ENCODE measurements around the gene CASP6. TPM values are rescaled to one million over a fixed set of nuclear protein-coding genes. Genes with fewer than 3 reads are reported as not detected.

CASP6 gene
- 10 to 100 TPM; 11.4 to 20.3 (median 17.1) TPM for polyA plus RNA-seq (ENCODE audit: insufficient read length in 10 of 10)
- long read RNA-seq, donor 1, transcript CASP6-201 (7 exons, 1,548 nt): major isoform, 6 of 6 reads
- long read RNA-seq, donor 1, partial matches to known transcripts: 0 of 6 reads
- long read RNA-seq, donor 1, other reads (novel, unspliced or antisense): 0 of 6 reads
- long read RNA-seq, donor 2, partial matches to known transcripts: 0 of 5 reads
- long read RNA-seq, donor 2, other reads (novel, unspliced or antisense): 0 of 5 reads
- long read RNA-seq, donor 3: 0 reads
- long read RNA-seq, donor 4, partial matches to known transcripts: 0 of 3 reads
- long read RNA-seq, donor 4, other reads (novel, unspliced or antisense): 0 of 3 reads
- long read RNA-seq, donor 5, transcript CASP6-201 (7 exons, 1,548 nt): major isoform, 7 of 8 reads
- long read RNA-seq, donor 5, partial matches to known transcripts: 0 of 8 reads
- long read RNA-seq, donor 5, other reads (novel, unspliced or antisense): 0 of 8 reads
- long read RNA-seq, donor 6, transcript CASP6-201 (7 exons, 1,548 nt): major isoform, 5 of 5 reads
- long read RNA-seq, donor 6, partial matches to known transcripts: 0 of 5 reads
- long read RNA-seq, donor 6, other reads (novel, unspliced or antisense): 0 of 5 reads
- long read RNA-seq, donor 7, transcript CASP6-201 (7 exons, 1,548 nt): major isoform, 6 of 6 reads
- long read RNA-seq, donor 7, partial matches to known transcripts: 0 of 6 reads
- long read RNA-seq, donor 7, other reads (novel, unspliced or antisense): 0 of 6 reads
- long read RNA-seq, donor 8, partial matches to known transcripts: 0 of 2 reads
- long read RNA-seq, donor 8, other reads (novel, unspliced or antisense): 0 of 2 reads
- long read RNA-seq, donor 9: 0 reads

DNA sequence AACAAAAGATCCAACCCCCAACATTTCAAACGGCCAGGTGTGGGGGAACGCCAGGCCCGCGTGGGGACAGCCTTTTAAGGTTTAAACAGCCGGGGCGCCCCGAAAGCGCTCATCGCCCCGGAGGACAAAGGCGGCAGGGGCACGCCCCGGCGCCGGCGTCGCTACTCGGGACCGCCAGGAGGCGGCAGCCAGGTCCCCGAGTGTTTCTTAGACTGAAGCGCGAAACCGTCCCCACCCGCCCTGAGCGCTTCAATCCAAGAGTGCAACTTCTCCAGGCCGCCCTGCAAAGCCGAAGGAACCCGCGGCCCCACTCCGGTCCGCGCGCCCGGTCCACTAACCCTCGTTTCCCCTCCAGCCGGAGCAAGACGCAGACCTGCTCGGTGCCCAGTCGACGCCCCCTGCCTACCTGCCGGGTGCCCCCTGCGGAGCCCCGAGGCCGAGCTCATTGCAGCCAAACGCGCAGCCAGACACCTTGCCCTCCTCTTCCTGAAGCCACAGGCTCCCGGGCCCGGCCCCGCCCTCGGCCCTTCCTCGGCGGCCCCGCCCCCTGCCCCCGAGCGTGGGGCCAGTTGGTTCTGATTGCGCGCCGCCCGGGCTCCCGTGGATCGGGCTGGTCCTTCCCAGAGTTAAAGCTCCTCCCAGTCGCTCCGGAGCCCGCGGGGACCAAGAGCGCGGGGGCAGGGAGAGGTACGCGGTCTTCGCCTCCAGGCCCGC, at the start of gene CASP6:
CASP6 (minus strand) TSS at position 496 of the 714 bp plus-strand sequence; CDS start at position 446, 50 bp downstream.
- peak; percentile 62 to 92 (median 82) for DNase-seq

DNA sequence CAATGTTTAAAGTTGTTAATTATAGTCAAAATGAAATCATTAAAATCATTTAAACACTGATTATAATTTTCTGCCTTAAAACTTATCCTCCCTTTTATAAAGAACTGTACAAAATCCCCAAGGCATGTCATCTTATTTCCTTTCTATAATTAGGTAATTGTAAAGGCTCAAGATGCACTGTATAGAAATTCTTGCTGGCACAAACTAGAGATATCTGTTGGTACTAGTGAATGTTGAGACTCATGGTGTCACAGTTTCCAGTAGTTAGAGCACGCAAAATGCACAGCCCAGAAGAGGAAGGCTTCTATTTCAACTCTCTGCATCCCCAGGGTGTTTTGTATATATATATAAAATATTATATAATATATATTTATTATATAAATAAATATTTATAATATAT, 49.3 kb upstream of the CASP6 start:
- no peak for DNase-seq

DNA sequence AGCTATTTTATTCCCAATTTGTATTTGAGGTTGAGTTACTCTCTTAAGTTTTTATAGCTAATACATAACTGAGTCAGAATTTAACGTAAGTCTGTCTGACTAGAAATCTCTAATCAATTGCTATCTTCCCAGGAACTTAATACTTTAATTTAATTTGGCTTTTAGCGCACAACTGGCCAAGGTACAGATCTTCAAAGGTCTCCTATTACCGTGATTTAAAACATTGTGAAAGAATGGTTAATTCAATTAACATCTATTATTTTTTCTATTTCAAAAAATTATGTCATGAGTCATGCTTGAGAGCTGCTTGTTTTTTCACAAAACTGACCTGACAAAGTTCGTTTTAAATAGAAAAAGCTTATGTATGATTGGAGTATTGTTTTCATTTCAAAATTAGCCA, 48.6 kb upstream of the CASP6 start:
- no peak for DNase-seq

- DNase-seq: no peak
Observed at GRCh38 chr4:109750652-109751244, 47.5 kb upstream of the CASP6 start.

DNA sequence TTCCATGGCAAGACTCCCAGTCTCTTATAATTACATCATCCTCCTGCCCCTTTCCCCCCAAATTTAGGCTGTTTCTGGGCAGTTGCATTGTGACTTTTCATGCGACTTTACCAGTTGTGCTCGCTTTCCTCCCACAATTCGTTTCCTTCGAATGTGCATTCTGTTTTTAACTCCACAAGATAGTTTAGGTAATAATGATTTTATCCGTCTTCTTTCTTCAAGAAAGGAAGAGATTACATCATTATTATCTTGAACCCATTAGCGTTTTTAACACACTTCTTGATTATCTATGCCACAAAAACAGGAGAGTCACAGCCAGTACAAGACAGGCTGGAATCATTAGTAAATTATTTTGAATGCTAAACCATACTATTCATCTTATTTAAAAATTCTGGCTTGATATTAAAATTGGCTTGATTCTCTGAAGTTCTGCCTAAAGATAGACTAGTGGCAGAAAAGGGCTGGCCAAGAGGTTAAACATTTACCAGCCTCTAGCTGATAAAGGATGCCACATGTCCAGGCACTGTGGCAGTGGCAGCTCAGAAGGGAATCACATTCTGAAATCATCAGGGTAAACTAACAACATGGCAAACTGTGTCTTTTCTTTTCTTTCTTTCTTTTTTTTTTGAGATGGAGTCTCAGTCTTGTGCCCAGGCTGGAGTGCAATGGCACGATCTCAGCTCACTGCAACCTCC, 46.3 kb upstream of the CASP6 start:
- no peak for DNase-seq

GRCh38 chr4:109748114-109748513, 44.9 kb upstream of the CASP6 start:
- no peak for DNase-seq

DNA sequence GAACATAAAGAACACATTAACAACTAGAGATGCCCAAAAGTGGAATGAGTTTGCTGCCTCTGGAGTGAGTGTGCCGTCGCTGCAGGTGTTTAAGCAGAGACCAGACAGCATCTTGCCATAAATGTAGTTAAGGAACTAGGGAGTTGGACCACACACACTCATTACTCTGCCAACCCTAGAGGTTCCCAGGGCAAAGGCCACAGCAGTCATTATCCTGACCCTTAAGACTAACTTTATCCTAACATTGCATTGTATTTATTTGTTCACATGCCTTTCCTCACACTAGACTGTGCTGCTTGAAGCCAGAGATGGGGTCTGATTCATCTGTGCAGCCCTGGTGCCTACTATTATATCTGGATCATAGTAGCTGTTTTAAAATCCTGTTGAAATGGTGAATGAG, 43.5 kb upstream of the CASP6 start:
- DNase-seq: no peak

DNA sequence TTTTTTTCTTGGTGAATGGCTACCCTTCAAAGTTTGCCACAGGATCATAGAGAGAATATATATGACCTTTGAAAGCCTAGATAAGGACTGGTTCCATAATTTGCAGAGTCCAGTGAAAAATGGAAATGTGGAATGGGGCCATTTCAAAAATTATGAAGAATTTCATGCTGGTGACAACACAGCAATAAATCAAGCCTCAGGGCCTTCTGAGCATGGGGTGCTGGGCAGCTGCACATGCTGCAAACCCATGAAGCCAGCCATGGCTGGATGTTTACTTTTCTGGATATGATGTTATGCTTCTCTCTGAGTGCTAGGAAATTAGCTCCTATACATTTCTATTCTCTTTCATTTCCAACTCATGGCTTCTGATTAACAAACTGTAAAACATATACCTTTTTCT, 42.6 kb upstream of the CASP6 start:
- no peak for DNase-seq

DNA sequence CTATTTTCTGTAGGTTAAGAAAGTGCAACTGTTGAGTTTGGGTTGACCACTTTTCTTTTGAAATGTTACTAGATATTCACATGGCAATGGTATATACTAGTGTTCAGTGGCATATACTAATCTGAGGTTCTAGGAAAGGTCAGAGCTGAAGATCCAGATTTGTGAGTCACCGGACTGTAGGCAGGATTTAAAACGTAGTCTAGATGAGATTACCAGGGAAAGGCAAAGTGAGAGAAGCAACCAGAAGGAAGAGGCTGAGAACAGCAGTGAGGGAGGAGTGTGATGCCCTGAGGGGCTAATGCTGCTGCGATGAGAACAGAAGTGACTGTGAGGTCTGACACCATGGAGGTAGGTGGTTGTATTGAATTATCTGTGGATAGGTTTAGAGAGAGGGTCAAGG, 36.3 kb upstream of the CASP6 start:
- no peak for DNase-seq

GRCh38 chr4:109738104-109738872, 35.0 kb upstream of the CASP6 start:
- no peak for DNase-seq

DNA sequence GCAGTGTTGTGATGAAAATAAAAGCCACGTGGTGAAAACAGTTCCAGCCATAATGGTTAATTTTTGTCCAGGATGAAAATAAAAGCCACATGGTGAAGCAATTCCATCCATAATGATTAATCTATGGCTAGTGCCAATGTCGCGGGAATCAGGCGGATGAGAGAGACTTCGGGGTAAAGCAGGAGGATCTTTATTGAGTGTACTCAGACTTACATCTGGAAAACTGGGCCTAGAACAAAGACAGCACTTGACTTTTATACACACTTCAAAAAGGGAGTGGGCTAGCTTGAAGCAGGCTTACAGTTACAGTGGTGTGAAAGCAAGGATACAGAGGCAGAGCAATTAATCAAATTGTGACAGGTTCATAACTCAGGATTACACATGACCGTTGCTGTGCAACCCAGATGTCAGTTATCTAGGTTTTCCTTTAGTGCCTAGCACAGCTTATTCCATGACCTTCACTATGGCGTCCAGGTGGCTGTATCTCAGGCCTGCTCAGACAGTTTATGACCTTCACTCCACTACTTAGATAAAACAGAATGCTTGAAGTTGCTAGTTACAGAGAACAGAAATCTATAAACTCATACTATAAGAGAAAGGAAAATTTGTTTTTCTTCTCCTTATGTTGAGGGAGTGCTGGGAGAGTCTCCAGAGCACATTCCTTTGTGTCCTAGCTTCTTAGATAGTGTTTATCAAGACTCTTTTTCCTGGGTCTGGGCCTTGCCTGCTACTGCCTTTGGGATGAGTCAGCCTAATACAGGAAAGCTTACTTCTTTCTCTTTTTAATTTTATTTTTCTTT, 32.5 kb upstream of the CASP6 start:
- DNase-seq: no peak

GRCh38 chr4:109733728-109734127, 30.5 kb upstream of the CASP6 start:
- no peak for DNase-seq

DNA sequence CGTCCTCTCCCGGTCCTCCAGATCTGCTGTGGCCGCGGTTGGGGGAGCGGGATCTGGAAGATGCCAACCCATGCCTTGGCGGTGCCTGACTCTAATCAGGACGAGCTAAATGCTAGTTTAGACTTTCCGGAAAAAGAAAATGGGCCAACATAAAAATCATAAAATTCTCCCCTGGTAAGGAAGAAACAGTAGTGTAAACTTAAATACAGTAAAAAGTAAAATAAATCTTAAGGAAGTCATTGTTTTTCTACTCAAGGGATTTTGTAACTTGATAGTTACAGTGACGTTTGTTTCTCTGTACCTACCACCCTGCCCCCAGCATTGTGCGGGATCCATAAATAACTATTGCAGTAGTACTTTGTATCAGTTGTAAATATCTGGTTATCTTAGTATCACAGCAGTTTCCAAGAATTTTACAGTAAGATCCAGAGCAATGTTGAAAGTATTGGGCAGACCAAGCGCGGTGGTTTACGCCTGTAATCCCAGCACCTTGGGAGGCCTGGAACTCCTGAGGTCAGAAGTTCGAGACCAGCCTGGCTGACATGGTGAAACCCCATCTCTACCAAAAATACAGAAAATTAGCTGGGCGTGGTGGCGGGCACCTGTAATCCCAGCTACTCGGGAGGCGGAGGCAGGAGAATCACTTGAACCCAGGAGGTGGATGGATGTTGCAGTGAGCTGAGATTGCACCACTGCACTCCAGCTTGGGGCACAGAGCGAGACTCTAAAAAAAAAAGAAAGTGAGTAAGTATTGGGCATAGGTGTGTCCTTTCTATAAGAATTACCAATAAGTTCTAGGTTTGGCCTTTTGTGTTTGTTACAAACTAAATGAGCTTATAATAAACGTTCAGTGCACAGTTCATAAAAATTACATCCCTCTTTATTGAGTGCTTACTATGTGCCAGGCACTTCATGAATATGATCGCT, 27.6 kb upstream of the CASP6 start:
- DNase-seq: no peak

- DNase-seq: peak; percentile 56 to 93 (median 73)
Observed at GRCh38 chr4:109729718-109730618, 26.7 kb upstream of the CASP6 start, which contains the start of gene PLA2G12A. Gene PLA2G12A (minus strand): TSS chr4:109730070. CDS start chr4:109729809, 261 bp downstream.

- DNase-seq: peak in 1 of 3 donors; percentile 15
Observed at GRCh38 chr4:109729117-109729717, 26.0 kb upstream of the CASP6 start.

GRCh38 chr4:109728385-109728784, 25.1 kb upstream of the CASP6 start:
- DNase-seq: no peak

GRCh38 chr4:109723110-109723509, 19.9 kb upstream of the CASP6 start:
- no peak for DNase-seq

Data from muscle of back (tissue), 13 donors.